Measurements from ENCODE around the gene ORC5.

GRCh38 chr7:104136561-104136960 lies 71.3 kb downstream of the ORC5 start:
- TF ChIP-seq CTCF (conservative IDR thresholded peaks at IDR 0.05; ENCODE audit: low read length) (no peak), EZH2phosphoT487 (IDR thresholded peaks at IDR 0.05; ENCODE audit: borderline replicate concordance, low read depth, low read length) (no peak)

Data from OCI-LY7 (cell line).